Measurements from ENCODE around the gene PTPN3.

The PTPN3 gene

GRCh38 chr9:109383356-109383755 lies 114.8 kb downstream of the PTPN3 start:
- no peak for DNase-seq (ENCODE audit: insufficient read length, low spot score)
- FAIRE-seq, result no peak
- no peak for TF ChIP-seq CTCF (IDR thresholded peaks at IDR 0.05; ENCODE audit: insufficient read depth, missing control alignments)

- TF ChIP-seq CTCF (IDR thresholded peaks at IDR 0.05; ENCODE audit: insufficient read depth, missing control alignments), result no peak
- DNase-seq (ENCODE audit: insufficient read length, low spot score), result no peak
- no peak for FAIRE-seq
Observed at GRCh38 chr9:109382585-109382984, 115.5 kb downstream of the PTPN3 start.

GRCh38 chr9:109382182-109382581 lies 115.9 kb downstream of the PTPN3 start:
- no peak for TF ChIP-seq CTCF (IDR thresholded peaks at IDR 0.05; ENCODE audit: insufficient read depth, missing control alignments)
- DNase-seq (ENCODE audit: insufficient read length, low spot score), result no peak
- no peak for FAIRE-seq

GRCh38 chr9:109381011-109381729 lies 116.9 kb downstream of the PTPN3 start:
- no peak for DNase-seq (ENCODE audit: insufficient read length, low spot score)
- no peak for FAIRE-seq
- no peak for TF ChIP-seq CTCF (IDR thresholded peaks at IDR 0.05; ENCODE audit: insufficient read depth, missing control alignments)

- no peak for TF ChIP-seq CTCF (IDR thresholded peaks at IDR 0.05; ENCODE audit: insufficient read depth, missing control alignments)
- no peak for FAIRE-seq
- no peak for DNase-seq (ENCODE audit: insufficient read length, low spot score)
Observed at GRCh38 chr9:109379513-109379912, 118.6 kb downstream of the PTPN3 start.

- DNase-seq (ENCODE audit: insufficient read length, low spot score), result no peak
- no peak for TF ChIP-seq CTCF (IDR thresholded peaks at IDR 0.05; ENCODE audit: insufficient read depth, missing control alignments)
- FAIRE-seq, result no peak
Observed at GRCh38 chr9:109378316-109378715, 119.8 kb downstream of the PTPN3 start.

GRCh38 chr9:109372246-109372645 lies 125.9 kb downstream of the PTPN3 start:
- TF ChIP-seq CTCF (IDR thresholded peaks at IDR 0.05; ENCODE audit: insufficient read depth, missing control alignments), result no peak
- DNase-seq (ENCODE audit: insufficient read length, low spot score) (no peak), FAIRE-seq (no peak)
